Bladder microvascular endothelial cell (primary cell): ENCODE measurements around the gene DRAXIN. TPM values are rescaled to one million over a fixed set of nuclear protein-coding genes. Genes with fewer than 3 reads are reported as not detected.

Source experiments
- total RNA-seq: library from RNA; depleted of rRNA; stranded (reverse); fragments of >200 nt; gene quantifications from 2 replicates; pipeline ENCODE4 v1.2.3, GENCODE V29; 2014

DRAXIN gene
- 0.32 and 0.69 TPM in 2 replicates for total RNA-seq

DNA sequence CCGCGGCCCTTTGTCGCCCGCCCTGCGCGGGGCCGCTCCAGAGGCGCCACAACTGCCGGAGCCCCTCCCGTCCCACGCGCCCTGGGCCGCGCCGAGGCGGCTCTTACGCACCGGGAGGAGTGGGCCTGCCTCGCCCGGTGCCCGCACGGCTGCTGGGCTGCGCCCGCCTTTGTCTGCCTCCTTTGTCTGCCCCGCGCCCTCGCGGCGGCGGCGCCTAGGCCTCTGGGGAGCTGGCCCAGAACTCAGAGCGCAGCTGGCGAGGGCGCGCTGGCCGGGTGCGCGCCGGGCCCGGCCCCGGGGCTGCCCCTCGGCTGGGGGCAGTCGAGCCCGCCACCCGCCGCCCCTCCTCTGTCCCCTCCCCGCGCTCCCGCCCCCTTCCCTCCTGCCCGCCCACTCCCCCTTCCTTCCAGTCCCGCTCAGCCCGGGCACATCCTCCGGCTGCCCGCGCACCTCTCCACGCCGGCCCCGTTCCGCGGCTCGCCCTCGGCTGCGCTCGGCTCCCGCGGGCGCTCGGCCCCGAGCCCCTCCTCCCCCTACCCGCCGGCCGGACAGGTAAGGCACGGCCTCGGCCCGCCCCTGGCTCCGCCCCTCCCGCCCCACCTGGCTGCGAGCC, at the start of gene DRAXIN:
Gene DRAXIN (plus strand): TSS at position 409 of the 613 bp plus-strand sequence. CDS start 14,549 bp downstream, outside the sequence.

DNA sequence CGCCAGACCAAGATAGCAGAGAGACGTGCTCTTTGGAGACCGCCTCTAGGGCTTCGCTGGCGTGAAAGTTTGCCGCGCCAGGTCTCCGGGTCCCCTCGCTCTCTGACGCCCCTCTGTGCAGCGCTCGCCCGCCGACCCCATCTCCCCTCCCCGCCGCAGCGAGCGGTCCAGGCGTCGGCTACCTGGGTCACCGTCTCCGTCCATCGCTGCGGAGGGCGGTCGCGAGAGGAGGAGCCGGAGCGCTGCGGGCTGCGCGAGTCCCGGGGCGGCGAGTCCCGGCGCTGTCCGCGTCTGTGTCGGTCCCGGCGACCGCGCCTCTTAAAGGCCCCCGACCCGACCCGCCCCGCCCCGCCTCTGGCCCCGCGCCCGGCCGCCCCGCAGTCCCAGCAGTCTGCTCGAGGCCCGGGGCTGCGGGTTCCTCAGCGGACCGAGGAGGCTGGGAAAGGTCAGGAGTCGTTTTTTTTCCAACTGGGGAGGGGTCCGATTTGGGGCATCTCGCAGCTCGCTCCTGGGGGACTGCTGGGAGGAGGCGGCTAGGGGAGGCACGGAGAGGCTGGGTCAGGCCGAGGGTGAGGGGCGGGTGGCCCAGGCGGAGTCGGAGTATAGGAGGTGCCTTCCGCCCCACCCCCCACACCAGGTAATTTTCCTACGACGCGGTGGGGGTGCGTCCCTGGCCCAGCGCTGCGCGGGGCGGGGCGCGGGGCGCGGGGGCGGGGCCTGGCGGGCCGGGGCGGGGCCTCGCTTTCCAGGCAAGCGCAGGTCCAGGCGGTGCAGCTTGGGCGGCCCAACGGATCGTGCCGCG, 37.2 kb upstream of the DRAXIN start, which contains the start of the genes FBXO2 and FBXO44:
Gene FBXO2 (minus strand): TSS at position 293 of the 802 bp plus-strand sequence. CDS start 89 bp downstream, at position 204.
Gene FBXO44 (plus strand): TSS at position 741 of the 802 bp plus-strand sequence. CDS start 959 bp downstream, outside the sequence.

DNA sequence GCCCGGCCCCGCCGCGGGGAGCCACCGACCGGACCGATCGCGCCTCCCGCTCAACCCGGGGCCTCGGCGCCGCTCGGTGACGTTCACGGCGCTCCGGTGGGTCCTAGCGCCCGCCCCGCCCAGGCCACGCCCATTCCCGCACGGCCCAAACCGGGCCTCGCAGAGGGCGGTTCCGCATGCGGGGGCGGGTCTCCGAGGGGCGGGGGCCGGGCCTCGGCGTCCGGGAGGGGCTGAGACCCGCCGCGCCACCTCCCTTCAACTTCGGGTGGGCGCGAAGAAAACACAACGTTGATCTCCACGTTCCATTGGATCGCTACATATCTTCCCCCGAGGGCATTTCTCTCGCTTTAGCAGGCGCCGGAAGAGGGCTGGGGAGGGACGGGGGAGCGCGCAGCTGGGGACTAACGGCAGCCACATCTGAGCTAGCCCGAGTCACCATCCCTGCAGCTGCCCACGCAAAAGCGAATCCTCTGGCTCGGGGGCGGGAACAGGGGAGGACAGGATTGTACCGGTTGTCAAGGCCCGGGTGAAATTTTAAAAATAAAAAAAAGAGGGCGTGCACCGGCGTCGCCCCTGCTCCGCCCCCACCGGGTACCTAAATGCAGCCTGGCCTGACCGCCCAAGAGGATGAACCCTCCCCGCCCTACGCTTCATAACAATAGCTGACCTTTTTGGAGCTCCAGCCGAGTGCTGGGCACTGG, 10.3 kb upstream of the DRAXIN start, which contains the start of gene MAD2L2:
Gene MAD2L2 (minus strand): TSS at position 78 of the 701 bp plus-strand sequence. CDS start 547 bp downstream, outside the sequence.

GRCh38 chr1:11735854-11736745, 44.6 kb downstream of the DRAXIN start, which contains the start of gene AGTRAP:
TSS of gene AGTRAP (plus strand) at chr1:11736136. CDS start at chr1:11736209, 73 bp downstream.

DNA sequence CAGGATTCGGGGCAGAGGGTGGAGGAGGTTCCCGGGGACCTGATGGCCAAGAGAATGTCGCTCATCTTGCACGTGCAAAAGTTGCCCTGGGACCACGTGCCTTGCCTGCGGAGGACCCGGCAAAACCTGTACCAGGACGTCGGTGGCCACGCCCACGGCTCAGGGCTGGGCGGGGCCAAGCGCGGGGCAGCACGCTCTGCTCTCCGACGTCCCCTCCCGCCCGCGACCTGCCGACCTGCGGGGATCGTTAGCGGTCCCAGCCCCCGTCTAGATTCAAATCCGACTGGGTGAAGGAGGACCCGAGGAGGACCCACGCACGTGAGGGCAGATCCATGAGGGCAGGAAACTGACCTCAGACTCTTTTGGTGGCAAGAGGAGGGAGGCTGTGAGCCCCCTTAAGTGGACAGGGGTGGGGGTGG, 70.5 kb downstream of the DRAXIN start, which contains the start of gene C1orf167:
Gene C1orf167 (plus strand): TSS at position 206 of the 419 bp plus-strand sequence. CDS start 2,208 bp downstream, outside the sequence.

Other genes with a start within 250 kb of the DRAXIN start
- gene DISP3, start 212.6 kb upstream of the DRAXIN start, total RNA-seq = under 0.01 and 0.06 TPM in 2 replicates
- gene FBXO2, start 37.3 kb upstream of the DRAXIN start, total RNA-seq = 0.32 and 3.7 TPM in 2 replicates
- 6.8 and 9.6 TPM in 2 replicates for gene FBXO44, start 36.8 kb upstream of the DRAXIN start, total RNA-seq
- 1.1 and 2.6 TPM in 2 replicates for gene FBXO6, start 27.5 kb upstream of the DRAXIN start, total RNA-seq
- gene MAD2L2, start 10.6 kb upstream of the DRAXIN start, total RNA-seq = 29.1 and 31.9 TPM in 2 replicates
- gene AGTRAP, start 44.4 kb downstream of the DRAXIN start, total RNA-seq = 31.6 and 39.3 TPM in 2 replicates
- 0.16 and 0.19 TPM in 2 replicates for gene C1orf167, start 70.5 kb downstream of the DRAXIN start, total RNA-seq
- 18.1 and 32.9 TPM in 2 replicates for gene MTHFR, start 114.3 kb downstream of the DRAXIN start, total RNA-seq
- 6.0 and 11.5 TPM in 2 replicates for gene CLCN6, start 114.5 kb downstream of the DRAXIN start, total RNA-seq
- gene NPPA, start 156.1 kb downstream of the DRAXIN start, total RNA-seq = not detected in 2 replicates
- not detected in 2 replicates for gene NPPB, start 167.2 kb downstream of the DRAXIN start, total RNA-seq
- gene KIAA2013, start 234.7 kb downstream of the DRAXIN start, total RNA-seq = 36.1 and 54.6 TPM in 2 replicates
- 182 and 368 TPM in 2 replicates for gene PLOD1, start 243.0 kb downstream of the DRAXIN start, total RNA-seq